GM12891 (cell line): ENCODE measurements around the gene TBC1D22A.
A peak's percentile ranks its signal among the peaks of the same experiment; 100 is the strongest.

Experiments used
- DNase-seq: peaks from one replicate; pipeline ENCODE4 v3.0.0; 2011; ENCODE audit warnings: low spot score; ENCODE audit not compliant: insufficient read length
- FAIRE-seq: peaks from 2 replicates; lab custom pipeline; 2011; peaks lifted over from hg19 to GRCh38; lab: Jason Lieb, UNC
- PAX5 ChIP-seq: IDR thresholded peaks from 2 replicates; pipeline ENCODE4 v1.6.1; 2011; ENCODE audit warnings: low read length, moderate library complexity, mild to moderate bottlenecking; ENCODE audit not compliant: insufficient read depth, severe bottlenecking
- POLR2A ChIP-seq: IDR thresholded peaks from 2 replicates; pipeline ENCODE4 v1.6.1; 2011; ENCODE audit warnings: low read depth, low read length, control low read depth
- POLR2AphosphoS5 ChIP-seq: IDR thresholded peaks from 2 replicates; pipeline ENCODE4 v1.6.1; 2011; ENCODE audit warnings: low read depth, low read length, control low read depth
- POU2F2 ChIP-seq: IDR thresholded peaks from 2 replicates; pipeline ENCODE4 v1.6.1; 2011; ENCODE audit warnings: low read depth, mild to moderate bottlenecking, control low read depth, low read length, moderate library complexity
- SPI1 ChIP-seq: IDR thresholded peaks from 2 replicates; pipeline ENCODE4 v1.6.1; 2011; ENCODE audit warnings: low read depth, low read length, control low read depth
- TAF1 ChIP-seq: IDR thresholded peaks from 2 replicates; pipeline ENCODE4 v1.6.1; 2011; ENCODE audit warnings: low read depth, low read length, control low read depth

Gene TBC1D22A

GRCh38 chr22:47057916-47058585 is 295.6 kb downstream of the TBC1D22A start:
- no peak for FAIRE-seq
- no peak for TF ChIP-seq TAF1
- TF ChIP-seq PAX5, result no peak
- no peak for TF ChIP-seq POU2F2
- no peak for TF ChIP-seq POLR2AphosphoS5
- TF ChIP-seq POLR2A, result no peak
- no peak for TF ChIP-seq SPI1
- no peak for DNase-seq

DNA sequence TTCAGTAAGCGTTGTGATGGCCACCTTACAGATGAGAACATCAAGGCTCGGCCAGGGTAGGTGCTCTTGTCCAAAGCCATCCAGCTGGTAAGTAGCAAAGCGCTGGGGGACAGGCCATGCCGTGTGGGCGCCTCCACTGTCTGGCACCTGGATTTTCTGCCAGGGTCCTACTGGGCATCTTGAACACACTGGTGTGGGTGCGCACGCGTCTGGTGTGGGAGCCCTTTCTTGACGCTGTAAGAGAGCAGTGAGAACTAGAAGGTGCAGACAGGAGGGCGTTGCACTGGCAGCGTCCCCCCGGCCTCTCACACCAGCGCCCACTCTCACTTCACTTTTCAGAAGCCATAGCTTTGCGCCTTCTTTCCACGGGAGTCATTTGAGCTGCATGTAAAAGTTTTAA is 296.6 kb downstream of the TBC1D22A start:
- FAIRE-seq, result peak; percentile 74
- TF ChIP-seq POU2F2, result no peak
- peak; percentile 37; the same call in 1 of the 2 replicates for TF ChIP-seq SPI1
- peak; percentile 54 for DNase-seq

DNA sequence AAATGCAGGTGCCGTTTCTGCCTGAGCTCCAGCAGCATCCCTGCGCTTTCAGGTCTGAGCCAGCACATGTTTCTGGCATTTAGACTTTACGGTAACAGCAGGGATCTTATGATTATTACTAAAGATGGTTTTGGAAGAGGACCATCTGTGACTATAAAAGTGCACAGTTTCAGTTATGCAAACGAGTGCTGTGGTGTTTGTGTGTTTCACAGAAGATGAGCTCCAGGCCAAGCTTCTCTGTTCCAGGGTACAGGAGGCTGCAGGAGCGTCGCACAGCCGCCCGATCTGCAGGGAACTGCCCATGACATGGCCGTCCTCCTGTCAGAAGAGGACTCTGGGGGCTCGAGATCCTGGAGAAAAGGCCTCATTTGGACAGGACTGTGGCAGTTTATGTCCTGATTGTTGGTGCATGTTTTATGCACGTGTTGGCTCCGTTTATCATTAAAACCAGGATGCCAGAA is 297.3 kb downstream of the TBC1D22A start:
- TF ChIP-seq POU2F2 (peak; percentile 90; the same call in 1 of the 2 replicates), POLR2A (no peak), TAF1 (no peak), SPI1 (no peak)
- DNase-seq, result peak; percentile 73
- FAIRE-seq, result peak; percentile 88

- TF ChIP-seq POU2F2 (no peak), SPI1 (no peak), POLR2A (no peak), PAX5 (no peak), POLR2AphosphoS5 (no peak), TAF1 (no peak)
- FAIRE-seq (no peak), DNase-seq (no peak)
Measured at GRCh38 chr22:47060718-47061117, 298.3 kb downstream of the TBC1D22A start.

GRCh38 chr22:47061226-47061625 is 298.8 kb downstream of the TBC1D22A start:
- no peak for DNase-seq
- no peak for FAIRE-seq
- TF ChIP-seq TAF1, result no peak
- TF ChIP-seq POLR2AphosphoS5, result no peak
- TF ChIP-seq SPI1, result no peak
- no peak for TF ChIP-seq POLR2A
- no peak for TF ChIP-seq PAX5
- TF ChIP-seq POU2F2, result no peak

- no peak for TF ChIP-seq POU2F2
- TF ChIP-seq SPI1, result no peak
- TF ChIP-seq PAX5, result no peak
- no peak for TF ChIP-seq TAF1
- TF ChIP-seq POLR2A, result no peak
- TF ChIP-seq POLR2AphosphoS5, result no peak
- FAIRE-seq, result no peak
Measured at GRCh38 chr22:47062126-47062525, 299.7 kb downstream of the TBC1D22A start.

GRCh38 chr22:47063071-47063509 is 300.6 kb downstream of the TBC1D22A start:
- no peak for TF ChIP-seq POLR2AphosphoS5
- TF ChIP-seq POU2F2, result no peak
- TF ChIP-seq POLR2A, result no peak
- no peak for TF ChIP-seq TAF1
- no peak for TF ChIP-seq SPI1
- FAIRE-seq, result no peak

More at GRCh38 chr22:47062126-47062525, 299.7 kb downstream of the TBC1D22A start:
- DNase-seq, result no peak

DNA sequence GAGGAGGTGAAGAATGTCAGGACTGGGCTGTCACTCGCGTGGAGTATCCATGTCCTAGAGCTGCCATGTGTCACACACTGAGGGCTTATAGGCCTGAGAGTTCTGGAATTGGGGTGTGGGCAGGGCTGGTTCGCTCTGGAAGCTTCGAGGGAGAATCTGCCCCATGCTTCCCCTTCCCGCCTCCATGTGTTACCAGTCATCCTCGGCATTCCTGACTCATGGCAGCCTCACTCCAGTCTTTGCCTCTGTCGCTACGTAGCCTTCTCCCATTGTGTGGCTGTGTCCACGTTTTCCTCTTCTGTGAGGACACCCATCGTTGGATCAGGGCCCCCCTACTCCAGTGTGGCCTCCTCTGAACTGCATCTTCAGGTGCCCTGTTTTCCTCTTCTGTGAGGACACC is 301.2 kb downstream of the TBC1D22A start:
- TF ChIP-seq TAF1, result no peak
- TF ChIP-seq SPI1, result no peak
- TF ChIP-seq POLR2A, result no peak
- no peak for TF ChIP-seq POU2F2
- TF ChIP-seq POLR2AphosphoS5, result no peak
- no peak for TF ChIP-seq PAX5
- FAIRE-seq (no peak), DNase-seq (no peak)

More at GRCh38 chr22:47063071-47063509, 300.6 kb downstream of the TBC1D22A start:
- DNase-seq, result no peak

DNA sequence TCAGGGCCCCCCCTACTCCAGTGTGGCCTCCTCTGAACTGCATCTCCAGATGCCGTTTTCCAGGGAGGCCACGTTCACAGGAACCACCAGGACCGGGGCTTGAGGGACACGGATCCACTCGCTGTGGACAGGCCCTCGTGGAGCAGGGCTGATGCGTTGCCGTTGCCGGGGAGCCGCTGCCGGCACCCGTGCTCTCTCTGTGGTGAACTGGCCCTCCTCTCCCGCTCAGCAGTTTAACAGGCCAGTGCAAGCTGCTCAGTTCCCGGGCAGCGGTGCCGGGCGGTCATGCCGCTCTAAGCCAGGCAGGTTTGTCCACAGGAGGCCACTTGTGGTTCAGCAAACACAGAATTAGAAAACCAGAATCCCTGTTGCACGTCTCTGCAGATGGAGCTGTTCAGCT is 301.6 kb downstream of the TBC1D22A start:
- TF ChIP-seq POLR2A, result no peak
- no peak for TF ChIP-seq POLR2AphosphoS5
- TF ChIP-seq TAF1, result no peak
- no peak for TF ChIP-seq PAX5
- TF ChIP-seq SPI1, result no peak
- TF ChIP-seq POU2F2, result no peak
- DNase-seq (no peak), FAIRE-seq (no peak)

GRCh38 chr22:47064416-47064815 is 302.0 kb downstream of the TBC1D22A start:
- no peak for FAIRE-seq
- no peak for TF ChIP-seq PAX5
- TF ChIP-seq POLR2AphosphoS5, result no peak
- no peak for TF ChIP-seq POU2F2
- no peak for TF ChIP-seq TAF1
- TF ChIP-seq POLR2A, result no peak
- no peak for TF ChIP-seq SPI1
- no peak for DNase-seq
